GM08714 (cell line): ENCODE measurements around the gene CRELD2.
A peak's percentile ranks its signal among the peaks of the same experiment; 100 is the strongest.

Experiments
- H3K4me3 ChIP-seq: fragments of 200-500 bp; sonication (Bioruptor generic); 2 replicates; pipeline ENCODE4 v1.5.1; 2014; ENCODE audit warnings: mild to moderate bottlenecking, low read length, inconsistent platforms
- ZNF274 ChIP-seq: IDR thresholded peaks from 2 replicates; pipeline ENCODE4 v1.6.1; 2012; ENCODE audit warnings: mild to moderate bottlenecking, low read depth, low read length

Gene CRELD2

DNA sequence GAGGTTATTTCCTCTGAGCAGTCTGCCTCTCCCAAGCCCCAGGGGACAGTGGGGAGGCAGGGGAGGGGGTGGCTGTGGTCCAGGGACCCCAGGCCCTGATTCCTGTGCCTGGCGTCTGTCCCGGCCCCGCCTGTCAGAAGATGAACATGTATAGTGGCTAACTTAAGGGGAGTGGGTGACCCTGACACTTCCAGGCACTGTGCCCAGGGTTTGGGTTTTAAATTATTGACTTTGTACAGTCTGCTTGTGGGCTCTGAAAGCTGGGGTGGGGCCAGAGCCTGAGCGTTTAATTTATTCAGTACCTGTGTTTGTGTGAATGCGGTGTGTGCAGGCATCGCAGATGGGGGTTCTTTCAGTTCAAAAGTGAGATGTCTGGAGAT, 45.2 kb downstream of the CRELD2 start:
- no peak overlapping the region; the same call in 1 of the 2 replicates for H3K4me3 ChIP-seq

DNA sequence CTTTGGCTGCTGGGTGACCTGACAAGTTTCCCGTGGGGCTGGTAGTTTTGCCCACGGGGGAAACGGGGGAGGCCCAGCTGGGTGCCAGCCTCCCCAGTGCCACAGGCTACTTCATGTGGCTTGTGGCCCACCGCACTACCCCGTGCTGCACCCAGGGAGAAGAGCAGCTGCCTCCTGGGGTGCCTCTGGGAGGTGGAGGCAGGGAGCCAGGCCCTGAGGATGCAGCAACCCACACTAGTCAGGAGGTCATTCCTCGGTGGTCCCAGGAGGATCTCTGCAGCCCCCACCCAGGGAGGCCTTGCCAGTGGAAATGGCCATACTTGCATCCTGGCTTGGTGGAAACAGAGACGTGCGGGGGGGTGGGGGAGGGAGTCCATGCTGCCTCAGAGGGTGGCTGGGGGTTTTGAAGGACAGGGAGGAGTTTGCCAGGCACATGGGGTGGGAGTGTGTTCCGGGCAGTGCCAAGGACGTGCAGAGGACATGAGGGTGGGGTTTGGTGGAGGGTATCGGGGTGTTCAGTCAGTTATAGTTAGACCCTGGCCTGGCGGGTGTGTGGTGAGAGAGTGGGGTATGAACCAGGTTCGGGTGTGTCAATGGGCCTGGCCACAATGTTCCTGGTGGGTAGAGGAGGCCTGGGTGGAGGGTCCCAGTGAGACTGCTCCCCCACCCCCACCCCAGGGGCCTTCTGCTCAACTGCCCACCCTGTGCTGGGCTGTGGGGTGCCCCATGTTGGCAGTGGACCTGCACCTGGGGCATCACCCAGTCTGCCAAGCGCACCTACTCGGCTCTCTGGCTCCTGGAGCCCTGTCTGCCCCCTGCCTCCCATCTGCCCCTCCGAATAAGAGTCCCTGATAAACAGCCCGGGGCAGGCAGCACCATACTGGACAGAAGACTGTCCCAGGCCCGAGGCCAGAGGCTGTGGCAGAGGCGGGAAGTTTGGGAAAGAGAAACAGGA, 46.0 kb downstream of the CRELD2 start:
- no peak overlapping the region for H3K4me3 ChIP-seq
- no peak for TF ChIP-seq ZNF274

More for the DNA sequence above, 45.2 kb downstream of the CRELD2 start:
- TF ChIP-seq ZNF274, result no peak

GRCh38 chr22:49965091-49966040, 46.9 kb downstream of the CRELD2 start:
- no peak overlapping the region for H3K4me3 ChIP-seq
- no peak for TF ChIP-seq ZNF274

DNA sequence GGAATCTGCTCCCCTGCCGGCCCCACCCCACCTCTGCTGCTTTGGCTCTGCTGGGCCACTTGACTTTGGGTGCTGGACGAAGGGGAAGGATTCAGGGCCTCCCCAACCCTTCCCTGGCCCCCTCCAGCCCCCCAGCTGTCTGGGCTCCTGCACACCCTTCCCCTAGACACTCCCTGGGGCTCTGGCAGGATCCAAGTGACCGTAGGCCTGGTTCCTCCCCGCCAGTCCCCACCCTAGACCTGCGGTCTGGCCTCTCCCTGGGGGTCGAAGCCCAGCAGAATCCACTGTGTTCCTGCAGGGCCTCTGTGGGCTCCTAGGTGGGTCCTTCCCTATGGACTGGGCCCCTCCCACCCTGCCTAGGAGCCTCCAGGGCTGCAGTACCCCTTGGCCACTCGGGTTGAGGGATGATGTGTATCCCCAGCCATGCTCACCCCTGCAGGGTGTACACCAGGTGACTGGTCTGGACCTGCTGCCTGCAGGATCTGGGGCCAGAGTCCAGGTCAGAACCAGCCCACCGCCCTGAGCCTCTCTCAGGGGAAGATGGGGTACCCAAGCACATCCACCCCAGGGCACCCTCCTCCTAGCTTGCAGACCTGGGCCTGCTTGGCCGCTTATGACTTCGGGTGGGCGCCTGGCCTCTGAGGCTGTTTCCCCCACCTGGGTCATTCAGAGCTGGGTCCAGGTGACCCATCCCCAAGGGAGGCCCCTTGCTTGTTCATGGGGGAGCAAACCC, 47.8 kb downstream of the CRELD2 start:
- no peak overlapping the region for H3K4me3 ChIP-seq
- TF ChIP-seq ZNF274, result no peak

GRCh38 chr22:49966774-49967705, 48.6 kb downstream of the CRELD2 start:
- no peak for TF ChIP-seq ZNF274
- no peak overlapping the region for H3K4me3 ChIP-seq

- TF ChIP-seq ZNF274, result no peak
- H3K4me3 ChIP-seq, result no peak overlapping the region
Observed at GRCh38 chr22:49967706-49968208, 49.3 kb downstream of the CRELD2 start.

GRCh38 chr22:49968313-49968830, 49.9 kb downstream of the CRELD2 start:
- TF ChIP-seq ZNF274, result no peak
- H3K4me3 ChIP-seq, result no peak overlapping the region

DNA sequence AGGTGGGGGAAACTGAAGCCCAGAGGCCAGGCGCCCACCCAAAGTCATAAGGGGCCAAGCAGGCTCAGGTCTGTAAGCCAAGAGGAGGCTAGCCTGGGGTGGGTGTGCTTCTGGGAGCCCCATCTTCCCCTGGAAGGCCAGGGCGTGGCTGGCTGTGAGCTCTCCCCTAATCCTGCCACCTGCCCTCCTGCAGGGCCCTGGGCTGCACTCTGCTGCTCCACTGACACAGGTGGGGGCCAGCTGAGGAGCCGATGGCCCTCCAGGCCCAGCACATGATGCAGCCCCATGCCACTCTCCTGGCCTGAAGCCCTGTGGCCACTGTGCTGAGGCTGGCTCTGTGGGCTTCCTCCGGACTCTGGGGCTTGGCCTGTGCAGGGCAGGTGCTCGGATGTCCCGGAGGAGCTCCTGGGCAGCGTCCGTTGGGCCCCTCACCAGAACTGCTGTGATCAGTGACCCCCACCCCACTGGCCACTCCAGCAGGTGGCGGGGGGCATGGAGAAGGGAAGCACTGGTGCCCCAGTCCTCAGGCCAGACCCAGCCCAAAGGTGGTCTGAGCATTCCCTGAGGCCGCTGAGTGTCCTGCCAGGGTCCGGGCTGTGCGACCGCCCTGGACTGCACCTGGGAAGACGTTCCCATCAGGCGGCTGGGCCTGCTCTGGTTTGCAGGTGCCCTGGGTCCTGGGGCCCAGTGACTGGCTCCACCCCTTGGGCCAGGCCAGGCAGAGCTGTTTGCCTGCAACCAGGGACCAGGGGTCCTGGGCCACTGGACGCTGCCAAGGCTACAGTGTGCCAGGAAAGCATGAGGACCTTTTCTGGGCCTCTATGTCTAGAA, 50.6 kb downstream of the CRELD2 start:
- H3K4me3 ChIP-seq, result no peak overlapping the region
- no peak for TF ChIP-seq ZNF274

- TF ChIP-seq ZNF274, result no peak
- no peak overlapping the region for H3K4me3 ChIP-seq
Observed at GRCh38 chr22:49969751-49970527, 51.5 kb downstream of the CRELD2 start.

- peak overlapping the region; percentile 40; the same call in 1 of the 2 replicates for H3K4me3 ChIP-seq
- TF ChIP-seq ZNF274, result no peak
Observed at GRCh38 chr22:49970528-49971231, 52.2 kb downstream of the CRELD2 start.
